Stimulated activated naive CD4-positive, alpha-beta T cell treated with Interleukin-2 at 50 U/mL for 16 hours (primary cell): ENCODE results near the gene TMEM50A.
A peak's percentile ranks its signal among the peaks of the same experiment; 100 is the strongest.
"Not testable (repeated sequence)": the region's sequence is repeated elsewhere in the genome, so short reads cannot be mapped to it uniquely, and the experiment has no call there.

Experiments used
- DNase-seq: peaks from one replicate; lab custom pipeline; 2025; lab: John Stamatoyannopoulos, UW

TMEM50A gene

GRCh38 chr1:25338188-25338981, at the start of gene TMEM50A:
TMEM50A (plus strand) TSS chr1:25338334; CDS start chr1:25340487, 2,153 bp downstream.
- DNase-seq: peak; percentile 87

- not testable (repeated sequence) for DNase-seq
These were observed 49.5 kb upstream of the TMEM50A start for GRCh38 chr1:25288573-25289101.

- DNase-seq: not testable (repeated sequence)
These were observed 48.1 kb upstream of the TMEM50A start for GRCh38 chr1:25290043-25290442.

- not testable (repeated sequence) for DNase-seq
These were observed 44.7 kb upstream of the TMEM50A start for GRCh38 chr1:25293426-25293825.

GRCh38 chr1:25294889-25295826, 43.0 kb upstream of the TMEM50A start:
- DNase-seq: not testable (repeated sequence)

GRCh38 chr1:25296501-25296900, 41.6 kb upstream of the TMEM50A start:
- DNase-seq: not testable (repeated sequence)

GRCh38 chr1:25300729-25301128, 37.4 kb upstream of the TMEM50A start:
- not testable (repeated sequence) for DNase-seq

- DNase-seq: not testable (repeated sequence)
These were observed 35.8 kb upstream of the TMEM50A start for GRCh38 chr1:25302330-25302729.

- not testable (repeated sequence) for DNase-seq
These were observed 33.2 kb upstream of the TMEM50A start for GRCh38 chr1:25304936-25305335.

- DNase-seq: not testable (repeated sequence)
These were observed 30.0 kb upstream of the TMEM50A start for GRCh38 chr1:25308168-25308567.

- not testable (repeated sequence) for DNase-seq
These were observed 29.0 kb upstream of the TMEM50A start for GRCh38 chr1:25309085-25309484.

- not testable (repeated sequence) for DNase-seq
These were observed 28.6 kb upstream of the TMEM50A start for GRCh38 chr1:25309486-25309885.

- DNase-seq: not testable (repeated sequence)
These were observed 25.2 kb upstream of the TMEM50A start for GRCh38 chr1:25312806-25313470.

GRCh38 chr1:25320314-25320938, 17.7 kb upstream of the TMEM50A start:
- not testable (repeated sequence) for DNase-seq

- not testable (repeated sequence) for DNase-seq
These were observed 16.0 kb upstream of the TMEM50A start for GRCh38 chr1:25322127-25322526.

GRCh38 chr1:25324407-25324806, 13.7 kb upstream of the TMEM50A start:
- DNase-seq: not testable (repeated sequence)

- DNase-seq: not testable (repeated sequence)
These were observed 10.0 kb upstream of the TMEM50A start for GRCh38 chr1:25327864-25328790.

GRCh38 chr1:25328791-25329185, 9.3 kb upstream of the TMEM50A start:
- DNase-seq: not testable (repeated sequence)

GRCh38 chr1:25329336-25329735, 8.8 kb upstream of the TMEM50A start:
- DNase-seq: not testable (repeated sequence)

- not testable (repeated sequence) for DNase-seq
These were observed 8.2 kb upstream of the TMEM50A start for GRCh38 chr1:25329950-25330349.
